ENCODE data around the gene ZKSCAN1.

GRCh38 chr7:100075418-100075817, 60.0 kb downstream of the ZKSCAN1 start:
- TF ChIP-seq YY1 (IDR thresholded peaks at IDR 0.05; ENCODE audit: insufficient read depth, insufficient read length) = no peak
- no peak for TF ChIP-seq ZNF274 (IDR thresholded peaks at IDR 0.05; ENCODE audit: low read depth, low read length)
